Skeletal muscle tissue (tissue), 5 donors: ENCODE results near the gene ACKR1. TPM values are rescaled to one million over a fixed set of nuclear protein-coding genes. Genes with fewer than 3 reads are reported as not detected.

ENCODE experiments used
- H3K27ac ChIP-seq: one replicate; pipeline ENCODE4 v1.7.0; 2013; ENCODE audit warnings: mild to moderate bottlenecking, low read depth, low read length, inconsistent platforms
- H3K27me3 ChIP-seq, 3 donors: one replicate each; pipeline ENCODE4 v1.7.0; 2013; ENCODE audit warnings: low read length in 3 of 3; ENCODE audit not compliant: control insufficient read depth in 3 of 3, insufficient read depth in 3 of 3
- H3K36me3 ChIP-seq, 3 donors: one replicate each; pipeline ENCODE4 v1.7.0; 2013; ENCODE audit warnings: low read length in 3 of 3; ENCODE audit not compliant: control insufficient read depth in 3 of 3, insufficient read depth in 3 of 3
- H3K4me1 ChIP-seq, 3 donors: one replicate each; pipeline ENCODE4 v1.7.0; 2013; ENCODE audit warnings: low read length in 3 of 3, mild to moderate bottlenecking in 3 of 3; ENCODE audit not compliant: control insufficient read depth in 3 of 3, insufficient read depth in 3 of 3
- H3K4me3 ChIP-seq, 3 donors: one replicate each; pipeline ENCODE4 v1.7.0; 2013; ENCODE audit warnings: low read length in 3 of 3
- H3K9ac ChIP-seq, 3 donors: one replicate each; pipeline ENCODE4 v1.7.0; 2013; ENCODE audit warnings: low read length in 3 of 3, mild to moderate bottlenecking in 3 of 3, moderate library complexity in 2 of 3, low read depth in 1 of 3
- H3K9me3 ChIP-seq, 3 donors: one replicate each; pipeline ENCODE4 v1.7.0; 2013; ENCODE audit warnings: low read length in 3 of 3; ENCODE audit not compliant: control insufficient read depth in 3 of 3
- small RNA-seq: library from RNA; depleted of rRNA; stranded (forward); fragments of <200 nt; gene quantifications from one replicate; pipeline ENCODE3, GENCODE V24; 2014
- total RNA-seq: library from RNA; depleted of rRNA; stranded (reverse); fragments of >200 nt; gene quantifications from one replicate; pipeline ENCODE4 v1.2.3, GENCODE V29; 2014
- donor health status: Osteomylitis.

Gene ACKR1
- total RNA-seq, 1 donor from 2014 or later, result 4.7 TPM

DNA sequence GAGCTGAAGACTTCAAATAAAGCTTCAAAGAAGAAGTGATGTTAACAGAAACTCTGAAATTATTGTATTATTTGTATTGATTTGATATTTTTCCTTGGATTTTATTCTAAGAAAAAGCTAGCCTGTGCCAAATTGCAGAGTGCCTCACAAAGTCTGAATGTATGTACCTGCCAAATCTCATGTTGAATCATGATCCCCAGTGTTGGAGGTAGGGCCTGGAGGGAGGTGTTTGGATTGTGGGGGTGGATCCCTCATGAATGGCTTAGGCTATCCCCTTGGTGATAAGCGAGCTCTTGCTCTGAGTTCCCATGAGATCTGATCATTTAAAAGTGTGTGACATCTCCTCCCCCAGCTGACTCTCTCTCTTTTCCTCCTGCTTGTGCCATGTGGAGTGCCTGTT, 43.6 kb downstream of the ACKR1 start:
- Histone ChIP-seq H3K9ac (no peak overlapping the region), H3K36me3 (no peaks in the 10 kb centered on the region), H3K27me3 (no peaks in the 10 kb centered on the region)

DNA sequence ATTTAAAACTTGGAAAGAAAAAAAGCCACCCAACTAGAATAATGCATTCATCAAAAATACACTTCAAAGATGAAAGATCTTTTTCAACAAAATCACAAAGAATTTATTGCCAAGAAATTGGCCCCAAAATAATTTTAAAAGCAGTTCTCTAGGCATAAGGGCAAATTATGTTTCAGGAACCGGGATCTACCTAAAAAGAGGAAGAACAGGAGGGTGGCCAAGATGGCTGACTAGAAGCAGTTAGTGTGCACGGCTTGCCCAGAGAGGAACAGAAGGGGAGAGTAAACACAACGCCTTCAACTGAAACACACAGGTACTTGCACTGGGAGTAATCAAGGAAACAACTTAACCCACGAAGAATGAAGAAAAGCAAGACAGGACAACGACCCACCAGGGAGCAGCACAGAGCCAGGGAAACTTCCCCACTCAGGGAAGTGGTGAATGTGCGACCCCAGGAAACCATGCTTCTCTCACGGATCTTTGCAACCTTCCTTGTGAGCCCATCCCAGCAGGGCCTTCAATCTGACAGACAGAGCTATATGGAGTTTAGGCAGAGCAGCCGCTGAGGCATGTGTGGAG, 46.1 kb downstream of the ACKR1 start:
- no peak overlapping the region for H3K27ac ChIP-seq

More for the DNA sequence above, 43.6 kb downstream of the ACKR1 start:
- H3K4me3 ChIP-seq, result no peak overlapping the region
- H3K4me1 ChIP-seq, result no peaks in the 10 kb centered on the region
- peaks cover 0 to 3% (median 0%) of the 10 kb centered on the region in 3 donors for H3K9me3 ChIP-seq
- H3K27ac ChIP-seq, result no peak overlapping the region

More for the DNA sequence above, 46.1 kb downstream of the ACKR1 start:
- no peak overlapping the region for H3K9ac ChIP-seq
- H3K9me3 ChIP-seq, result peaks cover 0 to 3% (median 0%) of the 10 kb centered on the region in 3 donors
- no peaks in the 10 kb centered on the region for H3K27me3 ChIP-seq
- no peaks in the 10 kb centered on the region for H3K36me3 ChIP-seq
- no peak overlapping the region for H3K4me3 ChIP-seq
- H3K4me1 ChIP-seq, result no peaks in the 10 kb centered on the region

Small RNAs within 50 kb of the gene (small RNA-seq; reads per million reads assigned to genes)
- gene RNA5SP60, result not detected

Other genes with a start within 250 kb of the ACKR1 start
- 16.2 TPM for gene IFI16, start 195.0 kb upstream of the ACKR1 start, total RNA-seq
- 0.52 TPM for gene AIM2, start 128.1 kb upstream of the ACKR1 start, total RNA-seq
- gene CADM3, start 33.3 kb upstream of the ACKR1 start, total RNA-seq, result 0.52 TPM
- 0.52 TPM for gene FCER1A, start 97.5 kb downstream of the ACKR1 start, total RNA-seq
- not detected for gene OR10J4, start 227.3 kb downstream of the ACKR1 start, total RNA-seq
- not detected for gene OR10J1, start 234.8 kb downstream of the ACKR1 start, total RNA-seq